Smooth muscle cell of the brain vasculature (primary cell): Measurements from ENCODE around the gene ANKK1.

ENCODE experiments used
- DNase-seq: peaks from one replicate; pipeline ENCODE4 v3.0.0-alpha.2; 2012; ENCODE audit warnings: low read depth, low spot score

Gene ANKK1

DNA sequence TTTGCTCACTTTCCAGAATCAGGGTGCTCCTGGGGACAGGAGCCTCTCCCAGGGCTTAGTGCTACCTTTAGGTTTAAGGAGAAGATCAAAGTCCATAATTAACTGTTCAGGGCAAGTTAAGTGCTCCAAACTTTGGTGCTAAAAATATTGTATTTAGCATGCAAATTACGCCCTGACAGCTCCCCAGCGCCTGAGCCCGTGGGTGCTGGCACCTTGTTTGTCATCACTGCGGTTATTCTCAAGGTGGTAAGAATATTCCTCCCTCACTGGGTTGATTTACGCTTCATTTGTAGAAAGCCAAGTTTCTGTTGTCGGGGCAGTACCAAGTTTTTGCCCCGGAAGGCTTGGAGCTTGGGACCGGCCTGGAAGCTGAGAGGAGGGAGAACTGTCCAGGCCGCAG is 21.3 kb downstream of the ANKK1 start:
- no peak for DNase-seq

- DNase-seq, result no peak
These were observed 21.9 kb downstream of the ANKK1 start for GRCh38 chr11:113409526-113409925.

DNA sequence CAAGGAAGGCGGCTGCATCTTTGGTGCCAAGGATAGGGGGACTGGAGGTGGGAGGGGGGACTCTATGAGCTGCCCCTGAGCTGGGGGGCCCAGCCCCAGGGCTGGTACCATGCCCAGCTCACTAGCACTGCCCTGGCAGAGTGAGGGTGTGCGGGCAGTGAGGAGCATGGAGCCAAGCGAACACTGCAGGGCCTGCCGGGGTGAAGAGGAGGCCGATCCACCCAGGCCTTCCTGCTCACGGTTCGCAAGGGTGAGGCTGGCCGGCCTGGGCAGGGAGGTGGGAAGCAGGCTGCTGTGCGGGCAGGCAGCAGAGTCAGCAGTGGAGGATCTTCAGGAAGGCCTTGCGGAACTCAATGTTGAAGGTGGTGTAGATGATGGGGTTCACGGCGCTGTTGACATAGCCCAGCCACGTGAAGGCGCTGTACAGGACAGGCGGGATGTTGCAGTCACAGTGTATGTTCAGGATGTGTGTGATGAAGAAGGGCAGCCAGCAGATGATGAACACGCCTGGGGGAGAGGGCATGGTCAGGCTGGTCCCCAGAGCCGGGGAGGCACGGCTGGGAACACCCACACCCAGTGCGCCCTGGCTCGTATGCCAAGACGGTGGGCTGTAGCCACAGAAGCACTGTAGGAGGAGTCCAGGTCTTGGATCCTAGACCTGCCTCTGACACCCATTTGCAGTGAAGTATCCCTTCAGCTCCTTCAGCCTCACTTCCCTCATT is 23.0 kb downstream of the ANKK1 start:
- DNase-seq, result no peak

DNA sequence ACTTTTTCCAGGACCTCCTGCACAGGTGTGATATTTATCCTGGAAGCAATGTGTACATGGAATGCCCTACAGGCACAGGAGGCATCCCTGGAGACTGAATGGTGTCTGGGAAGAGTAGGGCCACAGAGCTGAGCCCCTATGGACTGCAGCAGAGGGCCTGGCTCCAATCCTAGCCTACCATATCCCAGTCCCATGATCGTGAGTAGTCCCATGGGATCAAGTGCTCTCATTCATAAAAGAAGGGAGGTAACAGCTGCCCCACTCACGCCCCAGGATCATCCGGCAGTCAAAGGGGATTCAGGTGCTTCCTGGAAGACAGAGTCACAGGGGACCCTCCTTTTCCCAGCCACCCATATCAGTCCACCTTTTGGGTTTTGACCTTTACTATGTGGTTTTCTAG is 24.0 kb downstream of the ANKK1 start:
- DNase-seq, result no peak

GRCh38 chr11:113412675-113413074 is 25.1 kb downstream of the ANKK1 start:
- DNase-seq, result no peak

- no peak for DNase-seq
These were observed 27.8 kb downstream of the ANKK1 start for GRCh38 chr11:113415343-113415742.

DNA sequence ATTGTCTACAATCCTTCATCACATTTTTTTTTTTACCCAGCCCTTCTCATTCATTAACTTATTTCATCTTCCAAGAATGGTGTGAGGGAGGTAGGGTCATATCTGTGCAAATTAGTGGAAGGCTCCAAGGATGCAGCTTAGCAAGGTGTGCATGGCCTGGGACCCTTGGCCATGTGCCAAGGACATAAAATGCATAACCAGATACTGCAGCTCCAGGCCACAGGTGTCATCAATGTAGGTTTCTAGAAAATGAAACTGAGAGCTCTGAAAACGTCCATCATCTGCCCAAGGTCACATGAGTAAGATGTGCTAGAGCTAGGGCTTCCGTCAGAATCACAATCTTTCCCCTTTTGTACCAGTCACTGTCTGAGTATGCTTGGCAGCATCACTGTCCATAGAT is 29.8 kb downstream of the ANKK1 start:
- DNase-seq, result no peak

DNA sequence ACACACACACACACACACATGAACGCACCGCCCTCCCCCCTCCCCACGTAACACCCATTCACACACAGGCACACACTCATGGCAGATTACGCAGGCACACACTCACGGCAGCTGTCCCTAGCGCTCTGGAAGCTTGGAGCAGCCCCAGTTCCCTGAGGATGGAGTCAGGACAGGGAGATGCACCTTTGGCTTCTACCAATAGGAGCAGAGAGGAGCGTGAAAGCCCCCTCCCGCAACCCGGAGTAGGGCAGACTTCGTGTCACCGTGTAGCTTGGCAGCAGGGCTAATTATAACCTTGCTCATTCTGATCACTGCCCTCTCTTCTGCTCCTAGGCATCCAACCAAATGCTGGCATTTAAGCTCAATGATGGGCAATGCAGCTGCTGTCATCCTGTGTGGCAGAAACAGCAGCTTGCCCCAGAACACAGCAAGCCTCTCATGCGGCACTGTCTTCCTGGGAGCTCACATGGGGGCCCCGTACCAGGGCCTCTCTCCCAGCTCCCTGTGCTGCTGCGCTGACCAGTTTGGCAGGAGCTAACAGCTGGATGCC is 31.9 kb downstream of the ANKK1 start:
- no peak for DNase-seq

- no peak for DNase-seq
These were observed 33.2 kb downstream of the ANKK1 start for GRCh38 chr11:113420808-113421207.

DNA sequence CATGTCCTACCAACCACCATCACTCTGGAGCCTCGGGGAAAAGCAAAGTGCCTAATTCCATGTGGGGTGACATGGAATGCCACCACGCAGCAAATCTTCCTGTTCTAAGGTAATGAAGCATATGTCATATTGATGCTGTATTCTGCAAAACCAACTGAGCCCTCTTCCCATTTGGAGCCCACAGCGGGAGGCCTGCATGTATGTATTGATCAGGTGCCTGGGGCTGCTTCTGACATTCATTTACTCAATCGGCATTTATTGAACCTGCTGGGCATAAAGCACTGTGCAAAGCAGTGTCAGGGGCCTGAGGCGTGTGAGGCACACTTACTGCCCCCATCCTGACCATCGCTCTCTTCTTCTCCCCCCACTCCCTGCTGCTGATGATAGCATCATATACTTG is 39.1 kb downstream of the ANKK1 start:
- DNase-seq, result no peak

GRCh38 chr11:113431746-113432145 is 44.2 kb downstream of the ANKK1 start:
- DNase-seq, result no peak

DNA sequence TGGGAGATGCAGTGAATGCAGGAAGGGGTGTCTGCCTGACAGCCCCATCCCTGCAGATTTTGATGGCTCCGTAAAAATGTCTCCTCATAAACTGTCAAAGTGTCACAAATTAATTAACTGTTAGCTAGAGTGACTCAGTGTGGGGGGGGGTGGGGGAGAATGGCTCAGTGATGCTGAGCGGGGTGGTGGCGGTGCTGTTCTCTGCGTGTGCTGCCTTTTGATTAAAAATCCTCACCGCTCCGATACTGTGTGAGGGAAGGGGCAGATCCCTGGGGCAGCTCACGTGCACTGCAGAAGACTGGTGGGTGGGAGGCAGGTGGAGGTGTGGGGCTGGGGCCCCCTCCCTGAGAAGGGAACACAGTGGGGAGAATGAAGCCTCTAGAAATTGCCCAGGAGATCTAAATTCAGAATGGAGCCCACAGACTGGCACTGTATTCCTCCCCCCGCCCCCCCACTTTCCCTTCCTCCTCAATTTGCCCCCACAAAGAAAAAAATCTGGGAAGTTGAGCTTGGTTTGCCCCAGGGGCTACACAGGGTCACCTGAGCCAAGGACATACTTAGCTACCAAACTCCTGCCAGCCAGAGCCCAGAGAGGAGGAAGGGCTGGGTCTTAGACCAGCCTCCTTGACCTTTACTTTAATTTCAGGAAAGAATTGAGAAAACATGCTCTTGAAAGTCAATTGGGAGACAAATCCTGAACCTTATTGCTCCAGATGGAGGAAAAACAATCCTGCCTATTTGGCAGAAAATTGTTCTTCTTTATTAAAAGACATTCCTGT is 47.8 kb downstream of the ANKK1 start:
- DNase-seq, result no peak

GRCh38 chr11:113436672-113437252 is 49.2 kb downstream of the ANKK1 start:
- DNase-seq, result no peak

DNA sequence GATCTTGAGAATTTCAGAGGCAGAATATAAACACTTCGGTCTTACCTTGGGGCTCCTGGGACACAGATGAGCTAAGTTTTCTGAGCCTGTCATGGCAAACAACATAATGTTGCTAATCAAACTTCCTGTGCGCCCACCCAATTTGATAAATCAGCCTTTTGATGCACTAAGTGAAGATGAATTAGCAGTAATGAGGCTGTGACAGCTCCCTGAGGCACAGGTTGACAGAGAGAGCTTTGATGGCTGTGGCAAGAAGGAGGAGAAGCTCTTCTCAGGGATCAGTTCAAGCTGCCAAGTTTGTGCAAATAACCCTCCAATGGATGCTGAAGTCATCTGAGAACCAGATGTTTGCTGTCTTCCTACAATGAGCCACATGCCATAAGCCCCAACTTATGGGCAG is 53.2 kb downstream of the ANKK1 start:
- DNase-seq, result no peak

DNA sequence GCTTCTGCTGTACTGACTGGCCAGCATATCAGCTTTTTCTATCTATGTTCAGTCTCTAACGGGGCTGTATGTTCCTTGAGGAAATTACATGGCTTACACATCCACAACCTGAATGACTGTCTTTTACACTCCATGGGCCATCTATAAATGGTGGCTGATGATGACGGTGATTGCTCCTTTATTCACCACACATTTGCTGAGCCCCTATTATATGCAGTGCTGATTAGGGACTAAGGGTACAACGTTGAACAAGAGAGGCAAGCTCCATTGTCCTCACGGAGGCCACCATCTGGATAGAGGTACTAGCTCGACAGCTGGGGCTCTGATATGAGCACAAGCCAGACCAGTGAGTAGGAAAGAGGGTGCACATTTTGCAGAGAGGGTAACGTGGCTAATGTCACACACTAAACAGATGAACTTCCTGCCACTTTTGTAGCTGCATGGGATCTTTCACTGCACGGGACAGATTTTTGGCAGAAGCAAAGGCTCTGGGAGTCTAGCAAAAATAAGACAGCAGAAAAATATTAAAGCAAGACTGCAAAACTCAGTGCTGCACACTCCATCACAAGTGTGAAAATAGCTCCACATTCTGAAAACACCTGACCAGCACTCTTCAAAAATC is 57.0 kb downstream of the ANKK1 start:
- no peak for DNase-seq

DNA sequence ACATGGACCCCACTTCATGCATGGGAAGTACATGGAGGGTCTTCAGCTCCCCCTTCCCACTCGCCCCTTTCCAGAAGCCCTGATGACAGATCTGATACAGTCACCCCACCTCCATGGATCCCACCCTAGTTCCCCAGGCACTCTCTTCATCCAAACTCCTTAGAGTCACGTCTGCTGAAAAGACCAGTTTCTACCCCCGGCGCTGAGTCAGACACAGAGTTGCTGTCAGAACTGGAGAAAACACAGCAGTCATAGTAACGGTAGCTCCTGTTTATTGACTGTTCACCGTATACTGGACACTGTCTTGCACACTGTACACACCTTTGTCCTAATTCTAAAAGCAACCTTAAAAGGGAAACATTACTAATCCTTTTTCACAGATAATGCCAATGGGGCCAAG is 58.5 kb downstream of the ANKK1 start:
- DNase-seq, result no peak

DNA sequence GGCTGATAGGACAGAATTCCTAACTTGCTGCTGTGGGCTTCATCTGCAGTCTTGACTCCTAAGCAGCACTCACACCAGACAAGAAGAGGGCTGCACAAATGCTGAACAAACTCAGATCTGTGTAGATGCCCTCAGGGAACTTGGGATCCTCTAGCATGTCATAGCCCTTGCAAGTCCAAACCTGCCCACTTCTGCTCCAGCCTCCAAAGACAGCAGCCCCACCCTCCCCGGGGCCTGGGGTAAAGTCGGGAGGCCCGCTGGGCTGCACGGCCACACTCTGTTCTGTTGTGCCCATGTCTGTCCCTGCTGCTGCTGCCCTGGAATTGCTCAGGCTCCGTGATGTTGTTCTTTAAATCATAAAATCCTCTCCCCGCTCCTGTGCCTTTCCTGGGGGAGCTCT is 59.4 kb downstream of the ANKK1 start:
- DNase-seq, result no peak

DNA sequence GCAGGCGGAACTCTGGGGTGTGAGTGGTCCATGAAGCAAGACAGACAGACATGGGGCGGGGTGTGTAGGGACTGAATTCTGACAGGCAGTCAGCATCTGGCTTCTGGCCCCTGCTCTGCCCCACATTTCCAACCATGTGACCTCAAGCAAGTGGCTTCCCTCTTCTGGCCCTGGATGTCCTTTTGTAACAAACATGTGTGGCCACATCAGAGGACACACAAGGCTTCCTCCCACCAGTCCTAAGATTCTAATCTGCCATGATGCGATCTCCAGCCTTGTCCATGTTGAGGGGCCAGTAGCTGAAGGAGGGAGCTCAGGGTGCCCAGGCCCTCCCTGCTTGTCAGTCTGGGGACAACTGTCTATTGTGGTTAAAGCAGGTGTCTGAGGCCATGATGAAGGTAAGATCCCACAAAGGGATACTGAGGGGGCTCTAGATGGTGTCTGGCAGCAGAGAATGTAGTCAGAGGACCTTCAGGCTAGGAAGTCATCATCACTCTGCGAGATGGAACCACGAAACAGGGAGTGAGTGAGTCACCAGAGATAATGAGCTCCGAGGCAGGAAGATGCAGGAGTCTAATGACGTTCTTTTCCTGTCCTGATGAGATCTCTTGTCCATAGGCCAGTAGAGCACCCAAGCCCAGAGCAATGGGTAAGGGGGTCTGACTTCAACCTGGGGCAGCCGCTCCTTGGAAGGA is 60.2 kb downstream of the ANKK1 start:
- DNase-seq, result no peak

GRCh38 chr11:113448316-113448677 is 60.7 kb downstream of the ANKK1 start:
- no peak for DNase-seq

GRCh38 chr11:113449743-113450142 is 62.2 kb downstream of the ANKK1 start:
- no peak for DNase-seq
